Right lung (tissue), 5 donors: ENCODE data around the gene COBL. TPM values are rescaled to one million over a fixed set of nuclear protein-coding genes. Genes with fewer than 3 reads are reported as not detected.

ENCODE experiments used
- DNase-seq, 2 donors: peaks; one replicate each; pipeline ENCODE4 v3.0.0-alpha.2; 2013
- polyA plus RNA-seq, 5 donors: library from polyadenylated mRNA; unstranded; fragments of 120-200 nt; gene quantifications; one replicate each; pipeline versions ENCODE4 v1.2.1 to v1.2.3, GENCODE V29; 2013; ENCODE audit warnings: inconsistent platforms in 1 of 5, low replicate concordance in 1 of 5; ENCODE audit not compliant: insufficient read length in 5 of 5, insufficient read depth in 1 of 5

The COBL gene
- polyA plus RNA-seq, 5 donors: 3.5 to 9.2 (median 6.3) TPM

DNA sequence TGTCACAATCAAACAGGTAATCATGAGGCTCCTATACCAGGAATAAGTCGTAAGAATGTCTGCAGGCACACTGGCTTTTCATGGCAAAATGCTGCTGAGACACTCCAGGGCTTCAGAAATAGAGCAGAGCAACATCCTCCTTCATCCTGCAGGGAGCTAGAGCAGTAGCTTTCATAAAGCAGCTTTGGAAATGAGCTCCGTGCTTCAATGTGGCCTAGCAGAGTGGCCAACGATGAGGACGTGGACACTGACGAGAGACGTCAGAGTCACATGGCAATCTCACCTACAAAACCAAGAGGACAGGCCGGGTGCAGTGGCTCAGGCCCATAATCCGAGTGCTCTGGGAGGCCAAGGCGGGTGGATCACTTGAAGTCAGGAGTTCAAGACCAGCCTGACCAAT is 9.8 kb downstream of the COBL start:
- no peak for DNase-seq

DNA sequence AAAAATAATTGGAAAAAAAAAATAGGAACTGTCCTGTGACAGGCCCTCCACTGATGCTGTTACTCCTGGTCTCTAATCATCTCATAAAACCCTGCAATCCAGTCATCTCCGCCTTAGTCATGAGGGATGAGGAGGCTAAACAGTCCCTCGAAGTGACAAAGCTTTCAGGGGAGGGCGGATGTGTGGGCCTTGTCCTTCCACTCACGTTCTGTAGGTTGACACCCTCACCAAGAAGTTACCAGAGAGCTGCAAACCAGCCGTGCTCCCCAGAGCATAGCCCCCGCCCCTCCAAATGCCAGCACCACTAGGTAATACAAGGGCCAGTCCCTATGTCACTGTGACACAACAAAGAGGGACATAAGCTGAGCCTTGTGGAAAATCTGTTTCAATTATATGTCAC is 11.9 kb downstream of the COBL start:
- DNase-seq: no peak

DNA sequence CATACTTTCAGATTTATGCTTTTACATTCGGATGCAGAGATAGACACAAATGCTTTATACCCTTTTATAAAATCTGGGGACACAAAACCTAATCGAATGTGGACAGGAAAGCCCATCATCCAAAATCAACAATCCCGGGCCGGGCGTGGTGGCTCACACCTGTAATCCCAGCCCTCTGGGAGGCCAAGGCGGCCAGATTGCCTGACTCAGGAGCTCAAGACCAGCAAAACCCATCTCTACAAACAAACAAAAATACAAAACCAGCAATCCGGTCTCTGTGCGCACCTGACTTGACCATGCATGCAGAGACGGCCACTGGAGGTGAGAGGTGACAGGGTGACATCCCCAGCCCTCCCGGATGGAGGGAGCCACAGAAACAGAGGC is 13.5 kb downstream of the COBL start:
- DNase-seq: no peak

DNA sequence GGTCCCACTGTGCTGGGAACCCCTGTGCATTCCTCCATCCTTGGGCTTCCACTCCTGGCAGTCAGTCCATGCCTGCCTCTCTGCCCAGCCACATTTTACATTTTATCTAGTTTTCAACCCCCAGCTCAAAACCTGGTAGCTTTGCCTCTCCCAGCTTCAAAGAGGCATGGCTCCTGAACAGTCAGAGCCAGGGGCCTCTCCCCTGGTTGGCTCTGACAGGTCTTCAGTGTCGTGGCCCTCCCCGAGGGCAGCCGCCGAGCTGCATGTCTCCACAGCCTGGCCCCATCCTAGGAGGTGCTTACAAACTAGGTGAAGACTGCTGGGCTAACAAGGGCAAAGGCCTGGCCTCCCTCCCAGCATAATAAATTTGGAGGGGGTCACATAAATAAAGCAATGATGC is 14.8 kb downstream of the COBL start:
- no peak for DNase-seq

DNA sequence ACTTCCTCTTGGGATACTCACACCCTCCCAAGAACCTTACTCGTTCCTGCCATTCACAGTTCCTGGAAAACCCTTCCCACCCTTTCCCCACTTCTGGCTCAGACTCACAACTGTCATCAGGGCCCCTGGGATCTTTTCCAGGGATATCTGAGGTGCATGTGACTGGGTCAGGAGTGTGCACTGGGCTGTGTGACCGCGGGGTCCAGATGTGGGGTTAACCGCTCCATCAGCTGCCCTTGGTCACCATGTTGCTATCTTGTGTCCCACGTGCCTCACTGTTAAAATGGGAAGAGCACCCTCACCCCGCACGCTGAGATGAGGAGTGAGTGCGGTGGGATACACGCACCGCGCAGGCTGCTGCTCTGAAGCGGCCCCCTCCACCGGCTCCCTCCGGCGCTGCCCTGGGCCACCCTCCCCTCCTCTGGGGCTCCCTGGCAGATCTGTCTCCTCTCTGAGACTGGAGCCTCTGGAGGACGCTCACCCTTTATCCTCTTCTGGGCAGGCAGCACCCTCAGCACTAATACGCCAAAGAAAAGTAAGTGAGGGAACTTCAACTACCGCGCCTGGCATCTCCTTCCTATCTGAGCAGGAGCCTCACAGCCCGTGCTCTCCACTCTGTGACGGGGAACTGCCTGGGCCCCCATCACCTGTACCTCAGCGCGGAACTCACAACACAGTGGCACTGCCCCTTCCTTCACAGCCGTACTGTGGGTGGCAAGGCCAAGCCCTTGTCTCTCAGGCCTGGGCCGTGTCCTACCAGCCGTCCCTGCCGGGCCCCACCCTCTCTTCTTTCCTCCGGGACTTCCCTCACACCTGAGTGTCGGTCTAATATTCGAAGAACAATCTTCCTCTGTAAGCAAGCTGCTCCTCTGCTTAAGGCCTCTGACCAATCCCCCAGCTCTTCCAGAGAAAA is 15.6 kb downstream of the COBL start:
- DNase-seq: no peak

DNA sequence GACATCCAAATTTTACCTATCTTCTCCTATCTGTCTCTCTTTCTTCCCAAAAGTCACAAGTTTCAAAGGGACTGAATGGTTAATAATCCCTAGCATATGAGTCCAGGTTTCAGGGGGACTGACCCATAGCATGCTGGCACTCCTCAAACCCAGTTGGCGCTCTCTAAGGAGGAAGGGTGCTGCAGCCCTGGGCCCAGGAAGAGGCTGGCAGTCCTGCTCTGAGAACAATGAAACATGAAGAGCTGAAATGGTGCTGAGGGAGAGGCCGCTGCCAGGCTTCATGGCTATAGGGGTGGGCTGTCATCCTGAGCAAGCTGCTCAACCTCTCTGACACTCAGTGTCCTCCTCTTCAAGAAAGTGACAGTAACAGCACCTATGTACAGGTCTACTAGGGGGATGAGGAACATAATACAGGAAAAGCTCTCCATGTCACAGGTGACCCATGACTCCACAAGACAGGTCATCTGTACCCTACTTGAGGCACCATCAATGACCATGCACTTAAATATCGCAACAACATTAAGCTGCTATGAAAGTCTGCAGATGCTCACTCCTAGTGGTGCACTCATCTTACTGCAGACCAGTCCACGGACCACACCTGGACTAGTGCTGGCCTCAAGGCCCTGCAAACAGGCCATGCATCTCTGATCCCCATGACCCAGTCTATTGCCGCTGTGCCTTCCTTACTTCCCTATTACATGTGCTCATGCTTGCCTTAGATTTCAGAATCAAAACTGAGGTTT is 17.0 kb downstream of the COBL start:
- DNase-seq: no peak

DNA sequence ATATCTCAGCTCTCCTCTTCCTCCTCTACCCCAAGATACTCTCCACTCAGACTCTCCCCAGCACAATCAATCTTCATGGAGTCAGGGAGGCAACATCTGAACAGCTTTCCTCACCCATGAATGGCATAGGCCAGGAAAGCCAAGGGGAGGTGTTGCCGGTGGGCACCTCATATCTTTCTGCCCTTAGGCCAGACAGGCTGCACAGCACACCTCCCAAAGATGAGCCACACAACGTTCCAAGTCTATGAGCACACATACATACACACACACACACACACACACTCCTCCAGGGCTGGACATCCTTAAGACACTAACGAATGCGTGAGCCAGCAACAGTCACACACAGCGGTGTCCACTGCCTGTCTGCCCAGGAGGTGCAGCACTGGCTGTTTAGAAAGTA is 17.7 kb downstream of the COBL start:
- no peak for DNase-seq

DNA sequence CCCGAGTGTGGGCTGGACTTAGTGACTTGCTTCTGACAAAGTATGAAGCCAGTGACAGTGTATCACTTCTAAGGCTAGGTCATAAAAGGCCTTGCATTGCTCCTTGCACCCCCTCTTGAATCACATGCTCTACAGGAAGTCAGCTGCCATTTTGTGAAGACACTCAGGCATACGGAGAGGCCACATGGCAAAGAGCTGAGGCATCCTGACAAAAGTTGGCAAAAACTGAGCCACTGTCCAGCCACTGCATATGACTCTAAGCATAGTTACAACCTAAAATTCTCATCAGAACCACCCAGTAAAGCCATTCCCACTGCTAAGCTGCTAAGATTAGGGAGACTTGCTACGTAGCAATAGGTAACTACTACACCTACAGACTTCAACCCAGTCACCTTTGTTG is 18.6 kb downstream of the COBL start:
- DNase-seq: no peak

DNA sequence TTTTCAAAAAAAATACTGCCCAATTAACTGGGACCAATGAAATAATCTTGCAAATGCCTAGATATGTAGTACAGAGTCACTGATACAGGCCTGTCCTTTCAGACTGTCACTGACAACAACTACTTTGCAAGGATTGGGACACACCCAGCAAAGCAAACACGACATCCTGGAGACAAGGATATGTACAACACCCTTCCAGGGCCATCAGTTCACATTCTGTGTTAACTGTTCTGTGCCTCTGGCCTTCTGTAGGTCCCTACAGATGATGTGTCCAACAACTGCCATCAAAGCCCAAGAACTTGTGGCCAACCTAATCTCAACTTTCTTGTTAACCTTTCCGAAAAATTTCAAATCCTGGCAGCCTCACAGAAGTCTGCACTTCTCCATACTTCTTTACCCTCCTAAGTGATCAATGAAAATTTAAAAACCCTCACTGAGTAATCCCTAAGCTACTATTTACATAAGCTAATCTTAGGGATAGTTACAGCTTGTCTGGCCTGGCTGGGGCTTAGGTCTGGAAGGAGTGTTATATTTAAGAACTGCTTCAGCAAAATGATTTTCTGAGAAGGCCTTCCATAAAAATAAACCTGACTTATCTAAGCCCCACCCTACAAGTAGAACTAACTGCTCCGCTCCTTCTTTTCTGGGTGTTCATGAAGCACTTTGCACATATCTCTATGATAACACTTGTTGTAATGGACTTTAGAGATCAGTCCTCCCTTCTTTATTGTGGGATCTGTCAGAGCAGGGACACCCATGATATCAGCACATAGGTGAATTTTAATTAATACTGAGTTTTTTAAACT is 21.0 kb downstream of the COBL start:
- DNase-seq: no peak

DNA sequence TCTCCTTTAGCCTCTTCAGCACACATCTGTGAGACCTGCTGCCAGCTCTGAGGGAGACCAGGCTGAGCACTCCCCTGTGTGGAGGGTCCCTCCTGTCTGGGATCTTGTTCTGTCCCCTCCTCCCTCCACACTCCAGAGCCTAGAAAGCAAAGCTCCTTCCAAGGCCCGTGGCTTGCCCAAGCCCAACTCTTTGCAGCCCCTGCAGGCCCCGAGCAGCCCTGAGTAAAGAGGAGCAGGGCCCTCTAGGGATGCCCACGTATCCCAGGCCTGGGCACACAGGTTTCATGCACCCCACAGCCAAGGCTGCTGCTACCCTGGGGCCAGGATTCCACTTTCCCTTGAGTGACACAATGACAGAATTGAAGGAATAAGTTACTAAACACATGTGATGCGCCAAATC is 24.0 kb downstream of the COBL start:
- no peak for DNase-seq

DNA sequence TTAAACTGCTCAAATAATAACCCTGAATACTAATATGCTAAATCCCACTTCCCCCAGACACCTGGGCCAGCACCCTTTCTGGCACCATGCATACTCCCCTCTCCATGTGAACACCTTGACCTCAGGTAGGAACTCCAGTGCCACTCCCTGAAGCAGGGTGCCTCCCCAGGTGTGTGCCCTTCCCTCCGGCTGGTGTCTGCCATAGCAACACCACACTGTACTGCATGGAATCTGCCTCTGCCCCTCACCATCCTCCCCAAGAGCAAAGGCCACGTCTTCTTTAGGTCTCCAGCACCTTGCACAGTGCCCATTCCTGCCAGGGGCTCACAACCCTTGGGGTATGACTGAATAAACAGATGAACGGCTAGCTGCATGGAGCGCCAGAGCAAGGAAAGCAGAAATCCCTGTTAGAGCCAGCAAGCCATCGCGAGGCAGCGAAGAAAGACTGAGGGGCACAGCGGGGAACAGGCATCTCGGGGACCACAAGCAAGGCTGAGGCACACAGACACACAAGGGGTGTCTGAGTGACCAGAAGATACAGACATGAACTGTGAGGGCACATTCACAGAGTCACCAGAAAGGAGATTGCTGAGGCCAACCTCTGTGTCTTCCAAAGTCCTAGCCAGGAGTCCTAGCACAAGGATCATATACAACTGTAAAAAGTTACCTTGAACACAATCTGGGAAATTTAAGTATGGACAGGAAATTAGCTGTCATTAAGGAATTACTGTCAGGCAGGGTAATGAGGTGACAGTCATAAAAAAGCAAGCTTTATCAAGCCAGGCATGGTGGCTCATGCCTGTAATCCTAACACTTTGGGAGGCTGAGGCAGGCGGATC is 25.7 kb downstream of the COBL start:
- no peak for DNase-seq

DNA sequence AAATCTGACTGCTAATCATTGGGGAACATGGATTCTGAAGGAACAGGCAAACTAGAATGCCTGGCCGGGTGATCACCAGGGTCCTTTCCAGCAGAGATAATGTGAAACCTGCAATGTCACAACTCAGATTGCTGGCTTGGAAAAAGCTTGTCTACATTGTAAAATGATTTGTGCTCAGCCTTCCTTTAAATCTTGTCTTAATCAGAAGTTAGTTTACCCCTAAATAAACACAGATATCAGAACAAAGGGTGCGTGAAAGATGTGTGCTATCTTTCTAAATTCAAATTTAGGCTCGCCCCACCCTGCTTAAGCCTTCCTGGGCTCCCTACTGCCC is 26.3 kb downstream of the COBL start:
- no peak for DNase-seq

DNA sequence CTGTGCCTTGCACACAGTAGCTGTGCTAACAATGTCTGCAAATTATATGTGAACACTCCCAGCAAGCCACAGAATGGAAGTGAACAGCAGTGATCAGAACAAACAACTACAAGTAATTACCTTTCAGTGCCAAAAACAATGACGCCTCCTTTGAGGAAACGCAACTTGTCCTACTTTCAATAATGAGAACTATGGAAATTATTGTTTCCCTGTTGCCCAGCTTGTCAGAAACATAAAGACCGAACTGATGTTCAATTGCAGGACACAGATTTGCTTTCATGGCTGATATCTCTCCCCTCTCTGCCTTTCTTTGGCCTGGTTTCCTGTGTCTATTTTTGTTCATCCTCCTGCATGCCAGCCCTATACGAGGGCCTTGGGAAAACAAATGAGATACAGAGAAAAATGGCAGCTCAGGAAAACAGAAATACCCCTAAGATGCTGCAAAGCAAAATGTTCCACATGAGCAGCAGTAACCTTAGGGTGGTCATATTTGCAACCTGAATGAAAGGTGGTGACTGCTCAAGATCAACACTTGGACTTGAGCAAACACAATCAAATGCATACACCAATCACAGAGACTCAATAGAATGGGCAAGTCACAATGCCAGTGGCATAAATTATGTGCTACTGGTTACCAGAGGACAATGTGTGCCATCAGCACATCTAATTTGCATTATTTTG is 26.8 kb downstream of the COBL start:
- no peak for DNase-seq

DNA sequence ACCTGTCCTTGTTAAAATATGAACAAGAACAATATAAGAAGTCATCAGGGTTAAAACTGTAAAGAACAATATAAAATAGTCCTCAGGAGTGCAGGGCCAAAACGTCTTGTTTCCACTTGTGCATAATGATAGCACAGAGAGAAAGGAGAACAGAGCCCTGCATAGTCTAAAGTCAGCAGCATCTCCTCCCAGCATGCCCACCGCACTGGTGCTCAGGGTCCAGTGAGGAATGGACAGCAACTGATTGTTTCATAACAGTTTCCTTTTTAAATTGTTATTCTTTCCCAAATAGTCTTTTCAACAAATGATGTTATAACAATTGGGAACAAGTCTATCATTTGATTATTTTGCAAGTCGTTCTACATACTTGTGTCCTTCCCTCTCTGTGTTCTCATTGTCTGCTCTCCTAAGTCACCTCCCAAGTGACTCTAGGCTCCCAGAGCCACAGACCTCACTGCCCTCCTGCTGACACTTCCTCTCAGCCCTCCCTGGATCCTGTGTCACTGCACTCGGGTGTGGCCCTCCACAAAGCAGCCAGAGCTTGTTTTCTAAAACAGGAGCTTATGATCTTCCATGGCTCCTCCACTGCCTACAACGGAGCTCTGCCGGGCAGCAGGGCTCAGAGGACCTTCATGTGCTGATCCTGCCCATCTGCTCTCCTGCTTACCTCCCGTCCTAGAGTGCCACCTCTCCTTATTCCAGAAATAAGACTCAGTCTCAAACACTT is 27.6 kb downstream of the COBL start:
- no peak for DNase-seq

DNA sequence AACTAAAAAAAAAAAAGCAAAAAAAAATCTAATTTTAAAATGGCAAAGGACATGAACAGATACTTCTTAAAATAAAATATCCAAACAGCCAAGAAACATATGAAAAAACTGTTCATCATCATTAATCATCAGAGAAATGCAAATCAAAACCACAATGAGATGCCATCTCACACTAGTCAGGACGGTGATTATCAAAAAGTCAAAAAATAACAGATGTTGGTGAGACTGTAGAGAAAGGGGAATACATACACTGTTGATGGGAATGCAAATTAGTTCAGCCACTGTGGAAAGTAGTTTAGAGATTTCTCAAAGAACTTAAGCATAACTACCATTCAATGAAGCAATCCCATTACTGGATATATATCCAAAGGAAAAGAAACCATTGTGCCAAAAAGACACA is 30.2 kb downstream of the COBL start:
- no peak for DNase-seq

DNA sequence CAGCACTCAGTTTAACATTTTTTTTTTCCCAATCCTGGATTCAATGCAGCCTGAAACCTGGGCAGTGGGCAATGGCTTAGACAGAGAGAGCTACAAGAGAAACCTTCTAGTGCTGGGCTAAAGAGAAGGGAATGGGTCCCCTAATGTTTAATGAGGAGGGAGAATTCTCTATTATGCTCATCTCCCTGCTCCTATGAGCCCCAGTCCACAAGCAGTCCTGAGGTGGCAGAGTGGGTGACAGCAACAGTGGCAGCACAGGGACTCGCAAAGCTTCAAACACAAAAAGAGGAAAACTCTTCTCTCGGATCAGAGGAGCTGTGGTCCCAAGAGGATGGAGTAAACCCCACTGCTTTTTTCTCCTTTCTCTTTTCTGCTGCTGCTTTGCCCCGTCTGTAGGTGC is 36.5 kb downstream of the COBL start:
- no peak for DNase-seq

DNA sequence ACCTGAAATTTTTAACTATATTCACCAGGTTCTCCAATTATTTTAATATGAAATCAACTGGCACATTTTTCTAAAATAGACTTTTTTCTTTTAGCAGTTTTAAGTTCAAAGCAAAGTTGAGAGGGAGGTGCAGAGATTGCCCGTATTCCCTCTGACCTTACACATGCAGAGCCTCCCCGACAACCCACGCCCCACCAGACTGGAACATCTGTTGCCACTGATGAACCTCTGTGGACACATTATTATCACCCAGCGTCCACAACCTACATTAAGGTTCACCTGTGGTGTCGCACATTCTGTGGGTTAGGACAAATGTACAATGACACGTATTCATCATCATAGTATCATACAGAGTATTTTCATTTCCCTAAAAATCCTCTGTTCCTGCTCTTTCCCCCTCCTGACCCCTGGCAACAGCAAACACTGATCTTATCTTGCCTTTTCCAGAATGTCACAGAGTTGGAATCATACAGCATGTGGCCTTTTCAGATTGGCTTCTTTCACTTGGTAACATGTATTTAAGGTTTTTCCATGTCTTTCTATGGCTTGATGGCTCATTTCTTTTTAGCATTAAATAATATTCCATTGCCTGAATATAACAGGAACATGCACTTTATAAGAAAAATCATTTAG is 37.1 kb downstream of the COBL start:
- no peak for DNase-seq

DNA sequence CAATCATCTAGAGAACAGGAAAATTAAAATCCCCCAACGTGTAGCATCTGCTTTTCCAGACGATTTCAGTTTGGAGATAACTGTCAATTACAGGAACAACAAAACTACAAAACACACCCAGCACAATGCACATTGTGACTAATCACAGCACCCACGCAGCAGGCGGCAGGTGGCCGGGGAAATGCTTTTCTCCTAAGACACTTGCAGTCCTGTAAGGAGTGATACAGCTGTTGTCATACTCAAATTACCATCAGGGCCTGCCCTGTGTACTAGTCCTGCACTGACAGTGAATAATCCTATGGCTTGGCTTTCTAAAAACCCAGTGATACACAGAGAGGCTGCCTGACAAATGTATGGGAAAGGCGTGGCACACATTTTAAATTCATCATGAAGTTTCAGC is 37.8 kb downstream of the COBL start:
- DNase-seq: no peak

DNA sequence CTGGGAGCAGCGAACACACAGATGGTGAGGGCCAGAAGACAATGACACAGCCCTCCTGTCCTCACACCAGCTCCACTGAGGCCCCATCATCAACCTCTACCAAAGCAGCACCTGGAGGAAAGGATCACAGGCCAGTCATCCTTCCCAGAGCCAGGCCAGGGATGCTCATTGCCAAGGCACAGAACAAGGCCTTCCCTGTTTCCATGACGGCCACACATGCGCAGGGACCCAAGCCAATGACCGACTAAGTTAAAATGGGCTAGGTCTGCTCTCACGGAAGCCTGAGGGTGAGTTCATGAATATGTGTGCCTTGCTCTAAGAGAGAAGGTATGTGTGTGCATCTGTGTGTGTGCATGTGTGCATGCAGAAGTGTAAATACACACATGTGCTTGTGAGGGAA is 39.6 kb downstream of the COBL start:
- DNase-seq: no peak

DNA sequence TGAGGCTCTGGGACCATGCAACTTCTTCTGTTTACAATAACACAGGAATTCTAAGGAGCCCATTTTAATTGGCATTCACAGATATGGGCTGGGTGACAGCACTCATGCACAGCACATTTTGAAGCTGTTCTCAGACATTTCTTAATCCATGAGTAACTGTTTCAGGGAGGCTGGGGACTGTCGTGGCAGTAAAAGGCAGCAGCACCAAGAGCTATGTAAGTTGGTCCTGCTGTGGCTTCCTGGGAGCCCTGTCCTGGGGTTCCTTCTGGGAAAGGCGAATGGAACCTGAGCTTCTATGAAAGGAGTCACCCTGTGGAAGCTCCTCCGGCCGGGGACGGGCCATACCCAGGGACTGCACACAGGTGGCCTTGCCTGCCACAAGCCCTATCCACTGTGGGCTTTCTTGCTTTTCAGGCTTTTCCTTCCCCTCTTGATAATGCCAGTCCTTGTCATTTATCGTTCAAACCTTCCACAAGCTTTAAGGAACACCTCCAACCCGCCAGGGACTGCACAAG is 40.5 kb downstream of the COBL start:
- DNase-seq: no peak
